ENCODE data around the gene CDK5RAP2.

Gene CDK5RAP2

DNA sequence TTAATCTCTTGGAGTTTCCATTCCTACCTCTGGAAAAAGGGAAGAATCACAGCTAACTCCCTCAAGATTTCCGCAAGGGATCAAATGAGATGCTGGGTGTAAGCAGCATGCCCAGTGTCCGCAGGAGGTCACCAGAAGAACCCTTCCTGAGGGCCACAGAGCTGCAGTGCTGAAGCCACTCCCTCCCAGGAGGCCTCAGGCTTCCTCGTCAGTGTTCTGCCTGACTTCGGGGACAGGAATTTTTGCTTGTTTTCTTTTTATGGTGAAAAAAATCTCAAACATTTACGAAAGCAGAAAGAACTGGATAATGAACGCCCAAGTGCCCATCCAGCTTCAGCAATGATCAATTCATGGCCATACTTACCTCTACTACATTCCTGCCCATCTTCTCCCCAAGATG lies 183.0 kb downstream of the CDK5RAP2 start:
- no peak overlapping the region for H3K27ac ChIP-seq
- TF ChIP-seq, protein P1, sequence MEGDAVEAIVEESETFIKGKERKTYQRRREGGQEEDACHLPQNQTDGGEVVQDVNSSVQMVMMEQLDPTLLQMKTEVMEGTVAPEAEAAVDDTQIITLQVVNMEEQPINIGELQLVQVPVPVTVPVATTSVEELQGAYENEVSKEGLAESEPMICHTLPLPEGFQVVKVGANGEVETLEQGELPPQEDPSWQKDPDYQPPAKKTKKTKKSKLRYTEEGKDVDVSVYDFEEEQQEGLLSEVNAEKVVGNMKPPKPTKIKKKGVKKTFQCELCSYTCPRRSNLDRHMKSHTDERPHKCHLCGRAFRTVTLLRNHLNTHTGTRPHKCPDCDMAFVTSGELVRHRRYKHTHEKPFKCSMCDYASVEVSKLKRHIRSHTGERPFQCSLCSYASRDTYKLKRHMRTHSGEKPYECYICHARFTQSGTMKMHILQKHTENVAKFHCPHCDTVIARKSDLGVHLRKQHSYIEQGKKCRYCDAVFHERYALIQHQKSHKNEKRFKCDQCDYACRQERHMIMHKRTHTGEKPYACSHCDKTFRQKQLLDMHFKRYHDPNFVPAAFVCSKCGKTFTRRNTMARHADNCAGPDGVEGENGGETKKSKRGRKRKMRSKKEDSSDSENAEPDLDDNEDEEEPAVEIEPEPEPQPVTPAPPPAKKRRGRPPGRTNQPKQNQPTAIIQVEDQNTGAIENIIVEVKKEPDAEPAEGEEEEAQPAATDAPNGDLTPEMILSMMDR (conservative IDR thresholded peaks at IDR 0.05), result no peak

DNA sequence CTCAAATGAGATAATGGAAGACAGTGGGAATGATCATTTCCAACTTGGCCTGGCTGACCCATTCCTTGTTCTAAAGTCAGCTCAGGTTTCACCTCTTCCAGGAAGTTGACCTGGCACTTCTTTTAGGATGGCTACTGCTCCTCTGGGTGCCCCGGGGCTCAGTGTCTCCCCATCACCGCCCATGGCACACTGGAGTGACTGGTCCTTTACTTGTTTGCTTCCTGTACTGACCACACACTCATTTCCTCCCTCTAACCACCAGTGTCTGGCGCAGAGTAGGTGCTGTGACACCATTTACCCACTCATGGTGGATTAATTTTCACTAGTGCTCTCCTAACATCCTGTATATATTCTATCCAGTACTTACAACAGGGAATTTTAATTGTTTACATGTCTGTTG lies 183.5 kb downstream of the CDK5RAP2 start:
- TF ChIP-seq, protein P1 (conservative IDR thresholded peaks at IDR 0.05), result no peak
- H3K27ac ChIP-seq, result no peak overlapping the region

DNA sequence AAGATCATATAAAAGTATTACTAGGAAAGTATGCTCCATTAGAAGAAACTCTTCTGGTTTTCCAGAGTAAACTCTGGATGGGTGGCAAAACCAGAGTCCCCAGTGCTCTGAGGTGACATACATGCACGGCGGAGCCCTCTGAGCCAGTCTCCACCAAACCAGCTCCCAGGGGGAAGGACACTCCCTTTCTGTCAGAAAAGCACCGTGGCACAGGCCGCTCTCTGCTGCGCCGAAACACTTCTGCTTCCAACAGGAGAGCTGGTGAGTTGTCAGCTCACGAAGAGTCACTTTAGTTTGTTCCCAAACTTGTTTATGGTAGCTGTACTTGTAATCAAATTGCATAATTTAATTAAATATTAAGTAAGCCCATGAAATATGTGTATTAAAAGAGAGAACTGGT lies 184.6 kb downstream of the CDK5RAP2 start:
- TF ChIP-seq, protein P1 (conservative IDR thresholded peaks at IDR 0.05), result no peak
- no peak overlapping the region for H3K27ac ChIP-seq

DNA sequence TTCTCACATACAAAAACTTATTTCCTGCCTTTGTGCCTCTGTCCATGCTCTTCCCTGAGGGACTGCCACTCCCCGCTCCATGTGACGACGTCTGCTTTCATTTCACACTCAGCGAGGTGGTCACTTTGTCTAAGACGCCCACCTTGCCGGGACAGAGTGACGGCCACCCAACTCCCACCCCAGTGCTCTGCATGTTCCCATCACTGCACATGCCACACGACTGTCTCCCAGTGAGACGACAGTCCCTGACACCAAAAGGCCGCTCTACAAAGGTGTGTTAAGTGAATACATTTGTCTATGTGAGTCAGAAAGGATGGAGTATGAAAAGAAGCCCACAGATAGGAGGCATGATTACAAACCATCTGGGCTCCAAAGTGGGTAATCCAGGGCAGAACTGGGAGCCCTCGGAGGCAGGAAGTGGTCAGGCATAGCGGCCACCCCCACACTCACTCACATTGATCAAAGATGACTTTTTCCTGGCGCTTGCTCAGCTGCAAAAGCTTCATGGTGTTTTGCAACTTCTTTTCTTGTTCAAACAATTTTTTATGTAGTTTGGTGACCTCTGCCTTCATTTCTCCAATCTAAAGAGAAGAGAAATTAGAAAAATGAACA lies 185.8 kb downstream of the CDK5RAP2 start:
- no peak overlapping the region for H3K27ac ChIP-seq

DNA sequence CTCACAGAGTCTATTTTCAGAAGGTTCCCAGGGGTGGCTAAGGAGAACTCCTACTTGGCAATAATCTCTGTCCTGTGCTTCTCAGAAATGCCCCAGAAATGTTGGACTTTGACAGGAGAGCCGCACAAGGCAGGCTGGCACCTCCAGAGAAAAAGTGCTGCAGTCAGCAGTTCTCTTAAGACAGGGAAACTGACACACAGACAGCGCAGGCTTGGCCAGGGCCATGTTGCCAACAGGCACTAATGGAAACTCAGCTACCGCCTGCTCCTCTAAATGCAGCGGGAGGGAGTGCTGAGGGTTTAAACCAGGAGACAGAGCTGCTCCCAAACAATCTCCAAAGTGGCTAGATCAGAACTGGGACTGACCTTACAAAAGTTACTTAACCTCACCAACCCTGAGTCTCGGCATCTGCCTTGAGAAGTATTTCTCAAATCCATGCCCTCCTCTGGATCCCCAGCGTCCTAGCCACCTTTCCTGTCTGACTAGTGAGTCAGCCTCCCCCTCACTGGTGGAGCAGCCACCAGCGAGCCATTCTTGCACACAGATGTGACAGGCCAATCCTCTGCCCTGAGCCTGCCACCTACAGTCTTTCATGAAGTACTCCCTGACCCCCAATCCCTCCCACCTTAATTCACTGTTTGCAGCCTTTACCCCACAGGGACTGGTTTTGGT lies 186.4 kb downstream of the CDK5RAP2 start:
- no peak overlapping the region for H3K27ac ChIP-seq
- TF ChIP-seq, protein P1 (conservative IDR thresholded peaks at IDR 0.05), result no peak

More for the DNA sequence above, 185.8 kb downstream of the CDK5RAP2 start:
- TF ChIP-seq, protein P1 (conservative IDR thresholded peaks at IDR 0.05), result no peak

DNA sequence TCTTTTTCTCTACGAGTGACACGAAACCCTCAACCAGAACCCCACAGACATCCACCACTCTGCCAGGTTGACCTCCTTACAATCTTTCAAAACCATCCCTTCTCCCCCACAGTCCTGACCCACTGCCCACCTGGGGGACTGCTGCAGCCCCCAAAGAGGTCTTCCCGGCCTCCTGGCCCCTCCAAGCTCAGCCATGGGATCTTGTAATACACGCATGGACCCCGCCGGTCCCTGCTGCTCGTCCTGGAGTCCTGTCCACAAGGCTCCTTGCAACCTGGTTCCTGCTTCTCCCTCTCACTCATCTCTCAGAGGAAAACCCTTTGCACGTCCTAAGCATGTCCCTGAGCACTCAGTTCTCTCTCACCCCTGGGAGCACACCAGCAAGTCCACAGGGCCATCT lies 187.3 kb downstream of the CDK5RAP2 start:
- H3K27ac ChIP-seq, result no peak overlapping the region
- TF ChIP-seq, protein P1 (conservative IDR thresholded peaks at IDR 0.05), result no peak

DNA sequence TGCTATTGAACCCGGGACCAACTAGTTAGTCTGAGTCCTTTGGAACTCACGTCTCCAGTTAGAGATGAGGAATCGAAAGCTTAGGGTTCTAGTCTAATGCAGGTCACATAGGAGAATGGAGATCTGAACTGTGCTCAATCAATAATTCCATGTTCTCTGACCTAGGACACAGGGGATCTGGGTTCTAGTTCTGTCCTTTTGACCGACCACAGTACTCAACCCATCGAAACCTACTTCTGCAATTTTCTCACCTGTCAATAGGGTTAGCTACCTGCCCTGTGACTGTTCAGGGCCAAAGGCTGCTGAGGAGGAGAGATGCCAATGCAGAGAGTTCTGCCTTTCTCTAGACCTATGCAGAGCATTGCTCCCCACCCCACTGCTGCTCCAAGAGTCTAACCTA lies 187.7 kb downstream of the CDK5RAP2 start:
- H3K27ac ChIP-seq, result no peak overlapping the region
- TF ChIP-seq, protein P1 (conservative IDR thresholded peaks at IDR 0.05), result no peak
